ENCODE results near the gene CDH1.

- TF ChIP-seq EP300 (IDR thresholded peaks at IDR 0.05; ENCODE audit: borderline replicate concordance) (no peak), RAD21 (IDR thresholded peaks at IDR 0.05; ENCODE audit: low read depth) (no peak), USF1 (IDR thresholded peaks at IDR 0.05) (no peak), TAF1 (IDR thresholded peaks at IDR 0.05; ENCODE audit: low read depth) (no peak)
Observed at GRCh38 chr16:68772871-68773270, 35.8 kb downstream of the CDH1 start.

Data from Ishikawa (cell line).